ENCODE data around the gene RBM5. TPM values are rescaled to one million over a fixed set of nuclear protein-coding genes. Genes with fewer than 3 reads are reported as not detected.

RBM5 gene
- total and polyA plus RNA-seq, 4 donors = 21.0 to 222 (median 158) TPM

DNA sequence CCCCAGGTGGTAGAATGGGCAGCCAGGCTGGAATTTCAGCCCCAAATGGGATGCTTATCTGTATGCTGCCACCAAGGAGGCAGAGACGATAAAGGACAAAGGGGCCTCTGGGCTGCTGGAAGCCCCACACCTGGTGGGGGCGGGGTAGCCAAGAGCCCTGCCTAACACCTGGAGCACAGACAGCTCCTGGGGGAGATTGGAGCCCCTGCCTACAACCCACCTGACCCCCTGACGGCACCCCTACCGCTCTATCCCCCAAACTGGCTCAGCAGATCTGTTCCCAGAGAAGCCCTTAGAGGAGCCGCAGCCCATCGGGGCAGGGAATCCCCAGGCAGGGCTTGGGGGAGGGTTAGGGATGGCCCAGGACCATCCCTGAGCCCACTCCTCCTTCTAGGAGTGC is 50.6 kb downstream of the RBM5 start:
- Histone ChIP-seq H3K27ac (ENCODE audit: low read depth in 1 of 2, low read length in 2 of 2) (no peak overlapping the region), H3K27me3 (ENCODE audit: control insufficient read depth in 1 of 2, insufficient read depth in 2 of 2, low read length in 1 of 2) (no peaks in the 10 kb centered on the region), H3K36me3 (ENCODE audit: control insufficient read depth in 1 of 2, insufficient read depth in 2 of 2, low read length in 1 of 2) (no peaks in the 10 kb centered on the region), H3K9me3 (ENCODE audit: control insufficient read depth, low read length) (no peaks in the 10 kb centered on the region), H3K4me3 (ENCODE audit: low read length in 2 of 2) (no peak overlapping the region), H3K4me1 (ENCODE audit: control insufficient read depth in 1 of 2, insufficient read depth in 2 of 2, low read length in 2 of 2) (no peaks in the 10 kb centered on the region)
- intact Hi-C loops (cut with DNase I) = no loop called here
- ATAC-seq (ENCODE audit: low FRiP score) (no peak), DNase-seq (no peak)
- WGBS, 2 donors = 75 to 76% methylated on average over 6 of the region's 6 CpGs

DNA sequence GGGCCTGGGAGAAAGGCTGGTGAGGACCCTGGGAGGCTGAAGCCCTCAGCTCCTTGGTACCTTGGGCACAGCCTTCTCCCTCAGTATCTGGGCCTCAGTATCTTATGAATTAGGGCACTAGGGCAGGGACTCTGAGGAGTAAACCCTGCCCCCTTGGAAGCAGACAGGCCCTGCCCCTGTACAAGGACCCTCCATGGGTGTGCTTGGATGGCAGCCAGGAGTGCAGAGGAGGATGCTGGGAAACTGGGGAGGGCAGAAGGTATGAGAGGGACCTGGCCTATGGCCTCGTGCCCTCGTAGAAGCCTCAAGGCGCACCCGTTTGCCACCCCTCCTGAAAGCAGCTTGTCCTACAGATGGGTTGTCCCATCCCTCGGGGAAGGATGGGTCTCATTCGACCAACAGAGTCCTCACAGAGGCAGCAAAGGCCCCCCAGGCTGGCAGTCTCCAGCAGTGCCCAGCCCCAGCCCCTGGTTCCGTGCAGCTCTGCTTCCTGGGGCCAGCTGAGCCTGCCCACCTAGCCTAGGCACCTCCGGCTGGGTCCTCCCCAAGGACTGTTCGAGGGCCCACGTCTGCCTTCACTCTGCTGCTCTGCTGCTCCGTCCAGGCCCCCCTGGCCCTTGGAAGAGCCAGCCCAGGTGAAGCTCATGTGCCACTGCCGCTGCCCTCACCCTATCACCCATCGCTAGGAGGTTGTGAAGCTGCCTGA is 51.2 kb downstream of the RBM5 start:
- H3K36me3 ChIP-seq (ENCODE audit: control insufficient read depth in 1 of 2, insufficient read depth in 2 of 2, low read length in 1 of 2) = no peaks in the 10 kb centered on the region
- H3K4me1 ChIP-seq (ENCODE audit: control insufficient read depth in 1 of 2, insufficient read depth in 2 of 2, low read length in 2 of 2) = no peaks in the 10 kb centered on the region
- DNase-seq (no peak), ATAC-seq (ENCODE audit: low FRiP score) (no peak)
- 91 to 93% methylated on average over 12 to 13 of the region's 13 CpGs for WGBS, 2 donors
- no peaks in the 10 kb centered on the region for H3K27me3 ChIP-seq (ENCODE audit: control insufficient read depth in 1 of 2, insufficient read depth in 2 of 2, low read length in 1 of 2)
- H3K27ac ChIP-seq (ENCODE audit: low read depth in 1 of 2, low read length in 2 of 2) = no peak overlapping the region
- H3K4me3 ChIP-seq (ENCODE audit: low read length in 2 of 2) = no peak overlapping the region
- intact Hi-C loops (cut with DNase I) = no loop called here
- H3K9me3 ChIP-seq (ENCODE audit: control insufficient read depth, low read length) = no peaks in the 10 kb centered on the region

DNA sequence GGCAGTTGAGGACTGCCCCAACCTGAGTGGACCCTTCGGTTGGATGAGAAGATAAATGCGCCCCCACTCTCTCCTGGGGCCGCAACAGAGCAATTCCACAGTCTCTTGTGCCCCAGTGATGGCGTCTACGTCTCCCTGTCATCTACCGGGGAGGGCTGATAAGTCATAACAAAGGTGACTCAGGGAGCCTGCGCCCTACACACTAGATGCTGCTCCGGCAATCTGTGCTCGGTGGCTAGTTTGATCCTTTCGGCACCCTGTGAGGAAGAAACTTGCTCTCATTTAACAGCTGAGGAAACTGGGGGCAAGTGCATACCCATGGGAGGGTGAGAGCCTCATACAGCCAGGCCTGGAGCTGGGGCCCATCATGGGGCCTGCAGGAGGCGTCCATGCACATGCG is 52.3 kb downstream of the RBM5 start:
- ATAC-seq (ENCODE audit: low FRiP score) = no peak
- Histone ChIP-seq H3K4me1 (ENCODE audit: control insufficient read depth in 1 of 2, insufficient read depth in 2 of 2, low read length in 2 of 2) (no peaks in the 10 kb centered on the region), H3K4me3 (ENCODE audit: low read length in 2 of 2) (no peak overlapping the region), H3K27ac (ENCODE audit: low read depth in 1 of 2, low read length in 2 of 2) (no peak overlapping the region), H3K36me3 (ENCODE audit: control insufficient read depth in 1 of 2, insufficient read depth in 2 of 2, low read length in 1 of 2) (no peaks in the 10 kb centered on the region), H3K27me3 (ENCODE audit: control insufficient read depth in 1 of 2, insufficient read depth in 2 of 2, low read length in 1 of 2) (no peaks in the 10 kb centered on the region), H3K9me3 (ENCODE audit: control insufficient read depth, low read length) (no peaks in the 10 kb centered on the region)
- no peak for DNase-seq
- WGBS, 2 donors = 96 to 97% methylated on average over 12 of the region's 12 CpGs
- intact Hi-C loops (cut with DNase I) = no loop called here

DNA sequence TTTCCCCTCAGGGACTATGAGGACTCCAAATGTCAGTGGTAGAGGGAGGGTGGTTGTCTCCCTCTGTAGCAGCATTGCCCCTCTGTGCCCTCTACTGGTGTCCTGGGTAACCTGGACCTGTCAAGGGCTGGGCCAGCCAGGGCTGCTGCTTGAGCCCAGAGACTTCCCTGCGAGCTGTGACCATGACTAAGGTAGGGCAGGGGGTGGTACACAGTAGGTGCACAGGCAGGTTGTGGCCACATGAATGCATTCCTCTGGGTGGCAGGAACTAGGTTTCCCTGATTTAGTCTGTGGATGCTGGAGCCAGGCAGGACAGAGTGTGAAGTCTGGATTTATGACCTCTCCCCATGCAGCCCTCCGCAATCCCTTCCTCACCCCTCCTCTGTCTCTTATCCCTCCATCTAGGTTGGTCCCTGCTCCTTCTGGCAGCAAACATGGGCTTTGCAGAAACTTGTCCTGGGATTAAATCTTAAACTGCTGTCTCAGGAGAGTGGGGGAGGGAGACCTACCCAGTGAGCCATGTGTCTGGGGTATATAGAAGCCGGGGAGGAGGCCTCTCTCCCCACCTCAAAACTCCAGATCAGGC is 57.7 kb downstream of the RBM5 start:
- no peak for ATAC-seq (ENCODE audit: low FRiP score)
- WGBS, 2 donors = 91% methylated on average over 3 of the region's 3 CpGs
- intact Hi-C loops (cut with DNase I) = no loop called here

DNA sequence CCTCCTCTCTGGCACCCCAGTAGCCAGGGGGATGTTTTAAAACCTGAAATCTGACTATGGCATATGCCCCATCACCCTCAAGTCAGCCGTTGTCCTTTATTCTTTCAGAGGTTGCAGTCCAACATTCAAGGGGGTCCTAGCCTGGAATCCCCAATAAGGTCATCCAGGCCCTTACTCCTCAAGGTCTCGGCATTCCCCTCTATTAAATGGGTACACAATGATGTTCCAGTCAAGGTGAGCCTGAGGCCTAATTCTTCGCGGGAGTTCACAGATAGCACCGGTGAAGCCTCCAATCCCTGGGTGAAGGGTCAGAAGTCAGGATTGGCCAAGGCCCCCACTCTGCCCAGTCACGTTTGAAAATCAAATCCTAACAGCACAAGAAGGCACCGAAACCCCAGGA is 58.3 kb downstream of the RBM5 start:
- no peak overlapping the region for H3K27ac ChIP-seq (ENCODE audit: low read depth in 1 of 2, low read length in 2 of 2)
- ATAC-seq (ENCODE audit: low FRiP score) (no peak), DNase-seq (no peak)
- H3K4me3 ChIP-seq (ENCODE audit: low read length in 2 of 2) = no peak overlapping the region
- 94 to 96% methylated on average over 7 of the region's 7 CpGs for WGBS, 2 donors
- H3K36me3 ChIP-seq (ENCODE audit: control insufficient read depth in 1 of 2, insufficient read depth in 2 of 2, low read length in 1 of 2) = no peaks in the 10 kb centered on the region
- no peaks in the 10 kb centered on the region for H3K9me3 ChIP-seq (ENCODE audit: control insufficient read depth, low read length)
- no peaks in the 10 kb centered on the region for H3K4me1 ChIP-seq (ENCODE audit: control insufficient read depth in 1 of 2, insufficient read depth in 2 of 2, low read length in 2 of 2)
- intact Hi-C loops (cut with DNase I) = no loop called here
- no peaks in the 10 kb centered on the region for H3K27me3 ChIP-seq (ENCODE audit: control insufficient read depth in 1 of 2, insufficient read depth in 2 of 2, low read length in 1 of 2)

More for the DNA sequence above, 57.7 kb downstream of the RBM5 start:
- H3K9me3 ChIP-seq (ENCODE audit: control insufficient read depth, low read length) = no peaks in the 10 kb centered on the region
- no peaks in the 10 kb centered on the region for H3K27me3 ChIP-seq (ENCODE audit: control insufficient read depth in 1 of 2, insufficient read depth in 2 of 2, low read length in 1 of 2)
- H3K4me1 ChIP-seq (ENCODE audit: control insufficient read depth in 1 of 2, insufficient read depth in 2 of 2, low read length in 2 of 2) = no peaks in the 10 kb centered on the region
- no peak for DNase-seq
- H3K27ac ChIP-seq (ENCODE audit: low read depth in 1 of 2, low read length in 2 of 2) = no peak overlapping the region
- no peak overlapping the region for H3K4me3 ChIP-seq (ENCODE audit: low read length in 2 of 2)
- no peaks in the 10 kb centered on the region for H3K36me3 ChIP-seq (ENCODE audit: control insufficient read depth in 1 of 2, insufficient read depth in 2 of 2, low read length in 1 of 2)

DNA sequence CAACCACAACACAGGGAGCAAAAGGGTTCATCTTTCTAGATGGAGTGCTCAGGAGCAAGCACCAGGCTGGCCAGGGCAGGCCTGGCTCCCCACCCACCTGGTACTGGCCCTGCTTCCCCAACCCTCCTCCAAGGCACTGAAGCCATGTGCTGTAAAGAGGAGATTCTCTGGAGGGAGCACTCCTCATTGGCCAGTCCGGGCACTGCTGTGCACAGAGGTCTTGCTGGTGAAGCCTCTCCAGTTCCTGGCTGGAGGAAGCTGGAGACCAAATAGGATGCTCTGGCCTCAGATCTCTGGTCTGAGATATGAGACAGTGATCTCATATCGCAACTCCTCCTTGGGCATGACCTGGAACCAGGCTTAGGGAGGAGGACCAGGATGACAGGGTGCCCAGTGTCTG is 58.7 kb downstream of the RBM5 start:
- no peaks in the 10 kb centered on the region for H3K4me1 ChIP-seq (ENCODE audit: control insufficient read depth in 1 of 2, insufficient read depth in 2 of 2, low read length in 2 of 2)
- intact Hi-C loops (cut with DNase I) = no loop called here
- H3K27ac ChIP-seq (ENCODE audit: low read depth in 1 of 2, low read length in 2 of 2) = no peak overlapping the region
- no peak for ATAC-seq (ENCODE audit: low FRiP score)
- DNase-seq = no peak
- H3K9me3 ChIP-seq (ENCODE audit: control insufficient read depth, low read length) = no peaks in the 10 kb centered on the region
- H3K4me3 ChIP-seq (ENCODE audit: low read length in 2 of 2) = no peak overlapping the region
- no peaks in the 10 kb centered on the region for H3K36me3 ChIP-seq (ENCODE audit: control insufficient read depth in 1 of 2, insufficient read depth in 2 of 2, low read length in 1 of 2)
- no peaks in the 10 kb centered on the region for H3K27me3 ChIP-seq (ENCODE audit: control insufficient read depth in 1 of 2, insufficient read depth in 2 of 2, low read length in 1 of 2)
- whole genome bisulfite sequencing, 2 donors = 81 to 82% methylated on average over 2 of the region's 2 CpGs

DNA sequence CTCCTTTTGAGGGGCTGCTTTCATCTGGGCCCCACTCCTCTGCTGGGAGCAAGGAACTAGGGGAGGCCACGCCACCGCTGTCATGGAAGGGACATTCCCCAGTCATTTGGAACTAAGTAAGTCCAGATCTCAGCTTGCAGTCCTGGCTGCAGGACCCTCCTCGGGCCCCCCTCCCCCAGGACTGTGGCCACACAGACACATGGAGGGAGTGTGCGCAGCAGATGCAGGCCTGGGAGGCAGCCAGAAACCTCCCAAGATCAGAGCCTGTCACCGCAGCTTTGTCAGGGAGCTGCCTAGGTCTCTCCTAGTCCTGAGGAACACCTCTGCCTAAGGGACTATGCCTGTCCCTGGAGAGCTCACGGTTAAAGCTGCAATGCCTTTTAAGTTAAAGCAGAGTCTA is 59.1 kb downstream of the RBM5 start:
- Histone ChIP-seq H3K36me3 (ENCODE audit: control insufficient read depth in 1 of 2, insufficient read depth in 2 of 2, low read length in 1 of 2) (no peaks in the 10 kb centered on the region), H3K27me3 (ENCODE audit: control insufficient read depth in 1 of 2, insufficient read depth in 2 of 2, low read length in 1 of 2) (no peaks in the 10 kb centered on the region), H3K4me3 (ENCODE audit: low read length in 2 of 2) (no peak overlapping the region), H3K27ac (ENCODE audit: low read depth in 1 of 2, low read length in 2 of 2) (no peak overlapping the region), H3K9me3 (ENCODE audit: control insufficient read depth, low read length) (no peaks in the 10 kb centered on the region), H3K4me1 (ENCODE audit: control insufficient read depth in 1 of 2, insufficient read depth in 2 of 2, low read length in 2 of 2) (no peaks in the 10 kb centered on the region)
- WGBS, 2 donors = 76 to 79% methylated on average over 6 of the region's 6 CpGs
- intact Hi-C loops (cut with DNase I) = no loop called here
- ATAC-seq (ENCODE audit: low FRiP score) (no peak), DNase-seq (no peak)

DNA sequence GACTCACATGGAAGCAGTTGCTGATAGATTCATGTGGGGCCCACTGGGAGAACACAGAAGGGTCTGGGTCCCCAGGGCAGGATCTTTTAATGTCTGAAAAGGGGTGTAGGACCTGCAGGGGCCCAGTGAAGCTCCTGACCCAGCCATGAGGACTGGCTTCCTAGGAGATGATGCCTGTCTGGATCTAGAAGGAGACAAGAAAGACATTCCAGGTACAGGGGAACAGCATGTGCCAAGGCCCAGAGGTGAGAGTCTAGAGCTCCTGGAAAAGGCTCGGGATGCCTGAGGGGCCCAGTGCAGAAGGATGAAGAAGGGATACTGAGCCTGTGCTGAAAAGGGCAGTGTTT is 61.7 kb downstream of the RBM5 start:
- Histone ChIP-seq H3K4me1 (ENCODE audit: control insufficient read depth in 1 of 2, insufficient read depth in 2 of 2, low read length in 2 of 2) (no peaks in the 10 kb centered on the region), H3K27me3 (ENCODE audit: control insufficient read depth in 1 of 2, insufficient read depth in 2 of 2, low read length in 1 of 2) (no peaks in the 10 kb centered on the region), H3K4me3 (ENCODE audit: low read length in 2 of 2) (no peak overlapping the region), H3K9me3 (ENCODE audit: control insufficient read depth, low read length) (no peaks in the 10 kb centered on the region), H3K36me3 (ENCODE audit: control insufficient read depth in 1 of 2, insufficient read depth in 2 of 2, low read length in 1 of 2) (no peaks in the 10 kb centered on the region), H3K27ac (ENCODE audit: low read depth in 1 of 2, low read length in 2 of 2) (no peak overlapping the region)
- DNase-seq (no peak), ATAC-seq (ENCODE audit: low FRiP score) (no peak)
- WGBS, 2 donors = 91 to 100% methylated on average over 1 of the region's 1 CpG
- intact Hi-C loops (cut with DNase I) = no loop called here

DNA sequence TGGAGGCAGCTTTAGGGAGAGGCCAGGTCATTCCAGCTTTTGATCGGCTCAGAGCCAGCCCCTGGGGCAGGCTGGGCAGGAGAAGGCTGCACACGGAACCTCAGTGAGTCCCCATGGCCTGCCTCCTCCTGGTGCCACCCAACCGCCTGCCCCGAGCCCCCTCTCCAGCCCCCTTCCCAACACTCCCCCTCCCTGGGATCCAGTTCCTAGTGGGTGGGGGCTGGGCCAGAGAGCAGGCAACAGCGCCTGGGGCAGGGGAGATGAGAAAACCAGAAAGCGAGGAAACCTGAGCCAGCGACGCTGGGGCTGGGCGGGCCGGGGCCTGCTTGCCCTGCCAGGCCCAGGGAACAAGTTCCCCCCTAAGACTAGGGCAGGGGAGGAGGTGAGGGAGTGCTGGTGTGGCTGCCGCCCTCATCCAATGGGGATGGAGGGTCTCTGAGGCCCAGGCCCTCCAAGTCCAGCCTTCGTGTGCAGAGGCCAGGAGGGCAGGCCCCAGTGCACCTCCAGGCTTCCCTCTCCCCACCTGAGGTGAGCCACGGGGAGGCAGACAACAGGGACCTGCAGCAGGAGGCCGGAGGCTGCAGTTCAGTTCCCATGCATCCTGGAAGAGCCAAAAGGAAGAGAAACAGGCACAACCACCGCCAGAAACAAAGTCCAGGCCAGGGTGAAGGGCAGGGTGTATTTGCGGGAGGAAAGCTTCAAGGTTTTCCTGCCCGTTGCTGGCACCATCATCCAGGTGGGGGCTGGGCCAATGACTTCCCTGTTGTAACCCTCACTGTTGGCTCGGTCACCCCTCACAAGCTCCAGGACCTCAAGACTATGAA is 62.4 kb downstream of the RBM5 start:
- no peak overlapping the region for H3K27ac ChIP-seq (ENCODE audit: low read depth in 1 of 2, low read length in 2 of 2)
- H3K27me3 ChIP-seq (ENCODE audit: control insufficient read depth in 1 of 2, insufficient read depth in 2 of 2, low read length in 1 of 2) = no peaks in the 10 kb centered on the region
- H3K9me3 ChIP-seq (ENCODE audit: control insufficient read depth, low read length) = no peaks in the 10 kb centered on the region
- no peak for DNase-seq
- no peak overlapping the region for H3K4me3 ChIP-seq (ENCODE audit: low read length in 2 of 2)
- no peaks in the 10 kb centered on the region for H3K36me3 ChIP-seq (ENCODE audit: control insufficient read depth in 1 of 2, insufficient read depth in 2 of 2, low read length in 1 of 2)
- ATAC-seq (ENCODE audit: low FRiP score) = no peak
- WGBS, 2 donors = 35 to 43% methylated on average over 16 to 18 of the region's 18 CpGs
- intact Hi-C loops (cut with DNase I) = no loop called here
- H3K4me1 ChIP-seq (ENCODE audit: control insufficient read depth in 1 of 2, insufficient read depth in 2 of 2, low read length in 2 of 2) = no peaks in the 10 kb centered on the region
